Hematopoietic multipotent progenitor cell treated with erythropoietin and hydrocortisone succinate and interleukin-3 and kit ligand, for 8 days (in vitro differentiated cells): ENCODE data around the gene RIPPLY1.
"Not testable (repeated sequence)": the region's sequence is repeated elsewhere in the genome, so short reads cannot be mapped to it uniquely, and the experiment has no call there.

Experiments
- DNase-seq: peaks from one replicate; pipeline ENCODE4 v3.0.0-alpha.2; 2015

RIPPLY1 gene

DNA sequence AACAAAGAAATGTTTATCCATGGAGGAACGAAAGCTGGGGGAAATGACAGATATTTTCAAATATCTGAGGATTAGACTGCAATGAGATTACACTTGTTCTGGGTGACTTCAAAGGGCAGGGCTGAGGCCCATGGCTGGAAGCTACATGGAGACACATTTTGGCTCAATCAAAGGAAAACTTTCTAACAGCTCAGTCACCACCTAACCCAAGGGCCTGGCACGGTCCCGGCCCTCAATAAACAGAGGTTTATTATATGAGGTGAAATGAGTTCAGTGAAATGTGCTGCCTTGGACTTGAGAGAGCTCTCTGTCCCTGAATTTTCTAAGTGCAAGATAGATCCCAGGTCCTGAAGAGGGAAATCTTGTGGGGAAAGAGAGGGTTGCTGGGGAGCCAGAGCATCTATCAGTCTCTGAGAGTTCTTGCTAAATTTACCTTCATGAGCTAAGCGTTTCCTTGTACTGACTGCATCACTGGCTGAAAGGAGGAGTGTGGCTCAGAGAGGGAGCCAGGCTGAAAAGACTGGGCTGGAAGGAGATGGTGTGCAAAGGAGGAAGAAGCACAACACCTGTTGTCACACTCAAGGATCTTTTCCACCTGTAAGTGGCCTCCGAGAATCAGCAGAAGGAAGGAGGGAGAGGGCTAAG, 2.0 kb upstream of the RIPPLY1 start:
- DNase-seq, result no peak

DNA sequence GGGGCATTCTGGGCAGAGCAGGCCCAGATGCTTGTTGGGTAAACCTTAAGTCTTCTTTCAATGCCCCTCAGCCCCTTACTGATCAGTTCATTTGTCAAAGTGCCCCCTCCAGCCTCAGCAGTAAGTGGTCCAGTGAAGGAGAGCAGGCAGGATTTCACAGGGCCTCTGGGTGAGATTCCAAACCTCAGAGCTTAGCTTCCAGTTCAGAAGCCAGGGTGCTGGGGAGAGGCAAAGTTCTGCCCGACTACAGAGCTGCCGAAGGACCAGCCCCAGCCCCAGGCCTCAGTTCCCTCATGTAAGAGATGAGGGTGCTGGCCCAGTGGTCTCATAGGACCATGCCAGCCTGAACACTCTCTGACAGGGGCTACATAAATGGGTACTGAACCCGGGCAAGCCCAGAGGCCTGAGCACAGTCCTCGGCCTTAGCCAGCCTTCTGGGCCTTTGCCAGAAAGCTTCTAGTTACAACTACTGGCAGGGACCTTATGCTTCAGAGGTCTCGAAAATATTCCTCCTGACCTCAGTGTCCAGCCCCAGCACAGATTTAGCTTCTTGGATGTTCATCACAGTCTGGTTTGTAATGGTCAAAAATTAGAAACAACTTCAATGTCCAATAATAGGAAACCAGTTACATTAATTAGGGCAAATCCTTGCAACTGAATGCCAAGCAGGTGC, 851 bp upstream of the RIPPLY1 start:
- no peak for DNase-seq

DNA sequence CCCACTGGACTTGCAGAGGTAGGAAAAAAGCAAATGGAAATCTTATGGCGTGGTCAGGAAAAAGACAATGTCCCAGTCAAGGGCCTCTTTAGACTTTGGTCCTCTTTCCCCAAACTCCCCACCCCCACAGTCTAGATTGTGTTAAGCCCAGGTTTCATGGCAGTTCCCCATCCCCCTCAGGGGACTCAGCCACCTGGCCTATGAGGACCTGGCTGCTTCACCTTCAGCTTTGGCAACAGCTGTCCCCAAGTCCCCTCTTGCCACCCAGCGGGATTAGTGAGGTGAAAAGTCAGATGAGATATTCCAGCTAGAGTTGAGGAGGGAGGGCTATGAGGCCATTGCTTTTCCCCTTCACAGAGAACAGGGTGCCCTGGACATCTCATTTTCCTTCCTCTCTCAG, 457 bp downstream of the RIPPLY1 start:
- DNase-seq, result no peak

DNA sequence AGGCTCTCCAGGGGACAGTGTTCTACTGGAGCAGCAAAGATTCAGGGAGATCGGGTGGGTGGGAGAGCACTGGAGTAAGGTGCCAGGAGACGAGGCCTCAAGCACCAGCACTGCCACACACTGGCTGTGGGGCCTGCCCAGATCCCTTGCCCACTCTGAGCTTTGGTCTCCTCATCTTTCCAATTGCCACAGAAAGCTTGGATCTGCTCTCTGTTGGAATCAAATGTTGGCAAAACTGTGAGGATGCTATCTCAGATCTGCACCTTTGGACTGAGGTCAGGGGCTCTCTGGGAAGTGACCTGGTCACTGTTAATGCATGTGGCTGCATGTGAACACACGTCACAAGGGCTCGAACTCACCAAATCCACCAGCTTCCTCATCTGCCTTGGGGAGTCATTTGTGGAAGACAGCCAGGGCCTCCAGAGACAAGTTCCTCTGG, 1.3 kb downstream of the RIPPLY1 start:
- DNase-seq, result no peak

DNA sequence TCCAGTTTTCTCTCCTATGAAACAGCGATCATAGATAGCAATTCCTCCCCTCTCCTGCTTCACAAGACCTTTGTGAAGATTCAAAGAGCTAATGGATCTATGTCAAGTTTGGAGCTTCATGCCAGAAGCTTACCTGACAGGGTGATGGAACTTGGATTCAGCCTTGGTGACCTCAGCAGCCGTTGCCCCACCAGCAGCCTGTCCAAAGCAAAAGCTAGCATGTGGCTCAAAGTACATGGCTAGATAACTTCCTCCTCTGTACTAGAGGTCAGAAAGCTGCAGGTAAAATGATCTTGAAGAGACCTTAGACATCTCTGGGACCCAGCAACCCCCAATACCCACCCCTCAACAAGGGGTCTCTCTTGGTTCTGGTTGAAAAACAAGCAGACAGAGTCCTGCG, 1.8 kb downstream of the RIPPLY1 start:
- DNase-seq, result no peak

DNA sequence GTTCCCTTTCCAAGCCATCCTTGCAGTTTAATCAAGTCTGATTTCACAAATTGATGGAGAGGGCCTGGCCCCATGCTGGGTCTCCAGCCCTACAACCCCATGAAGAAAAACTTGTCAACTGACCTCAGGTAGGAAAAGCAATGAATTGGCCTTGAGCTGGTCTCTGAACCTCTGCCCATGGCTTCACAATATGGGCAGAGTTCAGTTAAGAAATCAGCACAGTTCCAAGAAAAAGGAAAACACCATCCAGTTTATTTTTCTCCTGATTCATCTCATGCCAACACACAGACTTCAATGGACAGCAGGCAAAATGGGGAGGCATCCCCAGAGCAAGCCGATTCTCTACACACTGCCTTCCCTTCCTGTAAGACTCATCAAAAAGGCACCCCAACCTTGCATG, 3.3 kb downstream of the RIPPLY1 start:
- no peak for DNase-seq

DNA sequence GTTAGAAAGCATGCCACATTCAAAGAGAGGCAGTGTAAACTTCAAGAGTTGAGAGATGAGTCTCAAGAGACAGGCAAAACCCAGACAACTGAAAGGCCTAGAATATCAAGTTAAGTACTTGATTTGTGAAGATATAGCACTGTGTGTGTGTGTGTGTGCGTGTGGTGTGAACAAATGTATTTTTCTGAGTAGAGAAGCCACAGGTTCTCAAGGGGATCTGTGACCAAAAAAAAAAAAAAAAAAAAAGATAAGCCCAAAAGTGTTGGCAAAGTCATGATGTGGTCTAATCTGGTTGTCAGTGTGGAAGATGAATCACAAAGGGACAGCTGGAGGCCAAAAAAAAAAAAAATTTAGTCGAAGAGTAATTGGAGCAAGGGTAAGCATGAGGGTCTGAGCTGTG, 3.9 kb downstream of the RIPPLY1 start:
- peak; percentile 23 for DNase-seq

DNA sequence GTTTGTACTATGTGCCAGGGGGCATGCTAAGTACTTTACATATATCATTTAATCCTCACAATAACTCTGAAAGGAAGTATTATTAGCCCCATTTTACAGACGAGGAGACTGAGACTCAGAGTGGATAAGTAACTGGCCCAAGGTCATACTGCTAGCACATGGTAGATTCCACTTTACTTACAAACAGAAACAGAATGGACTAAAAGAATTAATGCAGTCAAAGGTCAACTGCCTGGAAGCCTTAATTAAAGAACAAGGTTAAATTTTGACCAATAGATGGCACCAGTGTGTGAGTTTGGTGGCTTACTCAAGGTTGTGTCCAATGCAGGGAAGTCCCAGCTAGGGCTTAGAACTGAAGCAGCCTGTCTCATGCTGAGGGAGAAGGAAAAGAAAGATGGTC, 4.7 kb downstream of the RIPPLY1 start:
- DNase-seq, result peak; percentile 65

DNA sequence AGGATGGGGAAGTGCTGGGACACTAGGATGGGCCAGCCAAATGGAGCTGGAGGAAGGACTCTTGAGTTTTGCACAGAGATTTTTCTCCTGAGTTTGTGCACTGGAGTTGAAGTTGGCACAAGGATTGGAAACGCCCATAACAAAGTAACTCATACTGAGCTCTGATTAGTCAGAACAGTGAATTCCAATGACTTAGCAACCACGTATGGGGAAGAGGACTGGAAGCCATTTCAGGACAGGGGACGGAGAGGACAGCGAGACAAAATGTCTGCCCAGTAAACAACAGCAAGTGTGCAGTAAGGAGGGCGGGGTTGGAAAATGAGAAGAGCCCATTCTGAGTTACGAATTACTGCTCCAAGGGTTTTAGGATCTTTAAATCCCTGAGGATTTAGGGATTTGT, 5.9 kb downstream of the RIPPLY1 start:
- no peak for DNase-seq

DNA sequence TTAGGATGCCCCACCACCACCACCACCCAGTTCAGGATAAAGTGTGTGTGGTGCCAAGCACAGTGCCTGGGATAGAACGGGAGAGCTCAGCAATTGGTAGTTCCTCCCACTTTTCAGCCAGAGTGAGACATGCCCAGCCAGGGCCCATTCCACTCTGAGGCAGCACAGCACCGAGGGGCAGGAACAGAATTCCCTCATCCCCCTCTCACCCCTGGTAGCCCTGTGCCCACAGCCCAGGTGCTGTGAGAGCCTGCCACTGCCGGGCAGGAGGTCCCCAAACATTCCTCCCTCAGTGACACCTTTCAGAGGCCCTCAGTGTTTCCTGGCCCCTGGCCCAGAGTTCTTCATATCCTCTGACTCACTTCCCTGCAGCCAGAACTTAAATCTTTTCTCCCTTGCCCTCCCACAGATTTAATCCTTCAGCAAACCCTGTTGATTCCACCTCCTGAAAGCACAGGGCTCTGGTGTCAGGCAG, 8.1 kb downstream of the RIPPLY1 start:
- no peak for DNase-seq

DNA sequence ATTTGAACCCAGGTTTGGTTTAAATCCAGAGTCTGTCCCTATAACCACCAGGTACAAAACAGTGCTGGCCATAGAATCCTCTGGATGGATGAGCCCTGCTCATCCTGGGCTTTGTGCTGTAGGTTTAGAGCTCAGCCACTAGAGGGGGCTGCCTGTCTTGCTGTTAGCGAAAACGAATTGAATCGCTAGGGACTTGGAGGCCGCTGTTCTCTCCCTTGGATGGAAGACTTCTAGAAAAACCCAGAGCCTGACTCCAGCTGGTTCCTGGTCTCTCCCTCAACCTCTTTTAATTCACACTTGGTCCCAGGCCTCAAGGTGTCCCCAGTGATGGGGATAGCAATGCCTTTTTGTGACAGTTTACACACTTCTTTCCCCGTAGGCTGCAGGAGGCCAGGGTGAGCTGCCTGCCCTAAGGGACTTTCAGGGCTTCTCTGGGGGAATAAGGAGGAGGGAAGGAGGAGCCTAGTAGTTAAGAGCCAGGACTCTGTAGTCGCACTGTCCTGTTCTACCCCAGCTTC, 8.7 kb downstream of the RIPPLY1 start:
- peak; percentile 31 for DNase-seq

DNA sequence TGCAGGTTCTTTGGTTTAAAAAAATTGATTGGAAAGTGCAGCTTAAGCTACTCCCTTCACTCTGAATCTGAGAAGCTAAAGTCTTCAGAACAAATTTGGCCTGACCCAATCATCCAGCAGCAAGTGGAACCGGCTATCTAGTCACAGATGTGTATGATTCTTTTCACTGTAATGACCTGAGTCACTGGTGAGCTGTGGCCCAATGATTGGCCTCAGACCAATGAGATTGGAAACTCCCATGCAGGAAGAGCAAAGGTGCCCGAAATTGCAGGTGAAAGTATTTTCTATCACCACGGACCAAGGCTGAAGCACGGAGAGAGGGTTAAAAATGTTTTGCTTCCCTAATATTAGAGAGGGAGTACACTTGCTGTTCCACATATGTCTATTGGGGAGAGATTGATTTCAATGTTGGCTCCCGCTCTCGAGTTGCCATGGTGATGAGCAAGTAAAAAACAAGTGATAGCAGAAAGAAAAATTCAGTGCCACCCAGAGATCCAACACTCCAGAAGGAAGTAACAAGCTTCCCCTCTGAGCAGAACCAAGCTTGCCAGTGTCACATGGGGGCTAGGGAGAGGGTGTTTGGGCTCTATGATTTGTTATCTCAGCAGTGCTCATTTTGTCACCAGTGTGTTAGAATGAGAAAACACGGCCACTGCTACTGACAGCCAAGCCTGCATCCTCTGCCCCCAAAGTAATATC, 11.2 kb downstream of the RIPPLY1 start:
- DNase-seq, result no peak

DNA sequence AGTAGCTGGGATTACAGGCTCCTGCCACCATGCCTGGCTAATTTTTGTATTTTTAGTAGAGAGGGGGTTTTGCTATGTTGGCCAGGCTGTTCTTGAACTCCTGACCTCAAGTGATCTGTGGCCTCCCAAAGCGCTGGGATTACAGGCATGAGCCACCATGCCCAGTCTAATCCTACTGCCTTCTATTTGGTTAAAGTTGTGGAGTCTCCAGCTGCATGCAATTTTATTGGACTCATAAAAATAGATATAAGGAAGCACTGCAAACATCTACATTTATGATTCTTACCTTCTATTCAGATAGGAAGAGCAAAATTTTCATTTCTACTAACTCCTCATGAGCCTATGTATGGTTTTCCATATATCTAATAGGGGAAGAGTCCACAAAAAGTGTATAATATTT, 13.7 kb downstream of the RIPPLY1 start:
- DNase-seq, result no peak

DNA sequence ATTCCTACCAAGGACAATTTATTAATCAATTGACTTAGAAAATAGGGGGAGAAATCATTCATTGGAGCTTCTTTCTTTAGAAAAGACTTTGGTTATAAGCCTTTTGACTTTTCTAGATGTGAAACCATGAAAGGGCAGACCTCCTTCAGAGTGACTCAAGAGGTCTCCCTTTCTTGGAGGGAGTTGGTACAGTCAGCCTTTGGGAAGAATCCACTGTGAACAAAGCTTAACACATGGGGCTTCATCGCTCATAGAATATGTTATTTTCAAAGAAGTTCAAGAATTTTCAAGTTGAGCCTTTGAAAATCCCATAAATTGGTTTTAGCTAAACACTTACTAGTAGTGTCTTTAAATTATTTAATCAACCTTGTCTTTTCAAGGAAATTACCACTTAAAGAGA, 28.0 kb downstream of the RIPPLY1 start:
- no peak for DNase-seq

DNA sequence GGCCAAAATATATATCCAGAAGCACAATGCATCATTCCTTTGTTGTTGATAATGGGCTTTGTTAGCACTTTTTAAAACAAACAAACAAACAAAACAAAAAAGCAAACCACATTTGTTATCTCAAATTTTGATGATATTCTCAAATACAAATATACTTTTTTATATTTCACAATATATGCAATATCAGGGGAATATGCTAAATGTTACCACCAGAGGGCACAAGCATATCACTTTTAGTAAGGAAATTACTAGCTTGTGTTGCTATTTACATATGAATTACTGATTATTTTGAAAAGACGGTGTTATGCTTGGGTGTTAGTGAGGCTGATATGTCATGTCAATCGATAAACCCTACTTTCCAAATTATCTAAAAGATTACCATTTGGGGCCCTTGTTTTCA, 29.1 kb downstream of the RIPPLY1 start:
- peak; percentile 37 for DNase-seq

DNA sequence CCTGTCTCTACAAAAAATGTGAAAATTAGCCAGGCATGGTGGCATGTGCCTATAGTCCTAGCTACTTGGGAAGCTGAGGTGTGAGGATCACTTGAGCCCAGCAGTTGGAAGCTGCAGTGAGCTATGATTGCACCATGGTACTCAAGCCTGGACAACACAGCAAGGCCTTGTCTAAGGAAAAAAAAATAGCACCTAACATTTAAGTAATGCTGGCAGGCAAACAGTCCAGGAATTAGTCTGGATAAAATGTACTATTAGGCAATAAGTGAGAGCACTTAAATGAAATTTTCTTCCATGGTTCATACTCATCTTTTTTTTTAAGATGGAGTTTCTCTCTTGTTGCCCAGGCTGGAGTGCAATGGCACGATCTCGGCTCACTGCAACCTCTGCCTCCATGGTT, 30.3 kb downstream of the RIPPLY1 start:
- not testable (repeated sequence) for DNase-seq

DNA sequence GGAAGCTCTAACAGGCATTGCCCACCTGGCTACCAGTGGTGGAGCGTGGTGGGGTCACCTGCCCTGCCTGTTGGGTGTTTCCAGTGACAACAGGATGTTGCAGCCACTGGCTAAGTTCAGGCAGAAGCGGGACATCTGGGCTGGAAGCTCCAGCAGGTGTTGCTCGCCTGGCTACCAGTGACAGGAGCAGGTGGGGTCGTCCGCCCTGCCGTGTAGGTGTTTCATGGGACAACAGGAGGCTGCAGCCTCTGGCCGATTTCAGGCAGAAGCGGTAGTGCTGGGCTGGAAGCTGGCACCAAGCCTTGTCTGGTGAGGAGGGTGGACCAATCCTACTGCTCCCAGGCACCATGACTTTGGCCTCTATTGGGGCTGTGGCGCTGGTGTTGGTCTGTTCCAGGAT, 39.4 kb downstream of the RIPPLY1 start:
- no peak for DNase-seq

DNA sequence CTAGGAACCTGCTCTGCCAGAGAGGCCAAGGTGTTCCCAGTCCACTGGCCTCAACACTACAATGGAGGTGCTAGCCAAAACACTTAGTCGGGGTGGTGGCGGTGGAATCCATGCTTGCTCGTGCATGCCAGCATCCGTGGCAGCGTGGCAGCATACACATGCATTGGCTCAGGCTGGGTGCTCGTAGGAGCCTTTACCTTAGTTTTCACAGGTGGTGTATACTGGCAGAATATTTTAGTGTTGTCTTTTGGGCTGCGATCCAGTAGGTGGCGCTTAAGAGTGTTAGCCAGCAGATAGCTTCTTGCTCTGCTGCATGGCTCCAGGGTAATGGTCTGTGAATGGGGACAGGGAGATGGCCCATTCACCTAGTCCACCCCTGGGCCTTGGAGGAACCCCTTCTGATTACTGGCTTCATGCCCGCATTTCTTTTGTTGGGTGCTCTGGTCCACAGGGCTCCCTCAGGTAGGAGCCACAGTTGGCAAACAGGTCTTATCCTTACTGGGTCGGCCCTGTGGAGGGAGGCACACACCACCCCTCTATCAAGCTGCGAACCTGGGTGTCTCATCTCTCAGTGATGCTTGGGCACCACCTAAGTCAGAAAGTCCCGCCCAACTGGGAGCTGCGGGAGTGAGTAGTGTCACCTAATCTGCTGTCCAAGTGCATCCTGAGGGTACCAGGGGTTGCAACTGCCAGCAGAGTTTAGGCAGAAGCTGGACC, 40.0 kb downstream of the RIPPLY1 start:
- DNase-seq, result peak; percentile 13
